T-cell (primary cell): ENCODE results near the gene ST13. TPM values are rescaled to one million over a fixed set of nuclear protein-coding genes. Genes with fewer than 3 reads are reported as not detected.
"Not testable (repeated sequence)": the region's sequence is repeated elsewhere in the genome, so short reads cannot be mapped to it uniquely, and the experiment has no call there.

ENCODE experiments used
- ATAC-seq, 4 experiments: fragments of 200-7000 bp in 3 of 4; fragments of 150-1000 bp in 1 of 4; cut with Tn5 transposase; replicated peaks in 1 of 4; 1 replicate in 3 of 4; 2 replicates in 1 of 4; pipeline ENCODE4 v1.10.0; 2021; ENCODE audit warnings: moderate library complexity in 3 of 4, mild to moderate bottlenecking in 2 of 4, moderate number of reproducible peaks in 1 of 4
- CTCF ChIA-PET, 2 donors: fragments of 300-600 bp; sonication (Branson Sonifier 250); formaldehyde crosslinking; loops; one replicate each; lab custom pipeline; 2022; ENCODE audit warnings: antibody characterized with exemption in 2 of 2; lab: Charles Lee
- POLR2A ChIA-PET, 2 donors: fragments of 300-600 bp; sonication (Branson Sonifier 250); formaldehyde crosslinking; loops; one replicate each; lab custom pipeline; 2022; ENCODE audit warnings: antibody characterized with exemption in 2 of 2; lab: Charles Lee
- DNase-seq, 35 experiments: peaks; one replicate each; pipeline versions ENCODE4 v3.0.0 to v3.0.0-alpha.2; 2013 to 2023
- H3K27ac ChIP-seq: one replicate; pipeline ENCODE4 v1.5.1; 2013; ENCODE audit warnings: low read length
- H3K27me3 ChIP-seq, 2 experiments: replicated peaks in 1 of 2; 1 replicate in 1 of 2; 2 replicates in 1 of 2; pipeline versions ENCODE4 v1.6.1 to v1.7.0; 2013; ENCODE audit warnings: low read length in 1 of 2, mixed read lengths in 1 of 2; ENCODE audit not compliant: control insufficient read depth in 2 of 2, insufficient read depth in 2 of 2; ENCODE audit errors: extremely low read depth in 1 of 2
- H3K36me3 ChIP-seq, 2 donors: 1 replicate in 1 of 2; 2 replicates in 1 of 2; pipeline versions ENCODE4 v1.6.1 to v1.7.0; 2013; ENCODE audit warnings: low read length in 1 of 2; ENCODE audit not compliant: control insufficient read depth in 2 of 2, insufficient read depth in 1 of 2; ENCODE audit errors: extremely low read depth in 1 of 2
- H3K4me1 ChIP-seq, 2 experiments: 1 replicate in 1 of 2; 2 replicates in 1 of 2; pipeline versions ENCODE4 v1.6.1 to v1.7.0; 2013; ENCODE audit warnings: low read length in 2 of 2, mixed read lengths in 1 of 2; ENCODE audit not compliant: insufficient read depth in 2 of 2, control insufficient read depth in 1 of 2; ENCODE audit errors: extremely low read depth in 1 of 2
- H3K4me3 ChIP-seq, 2 donors: 1 replicate in 1 of 2; 2 replicates in 1 of 2; pipeline versions ENCODE4 v1.5.1 to v1.7.0; 2013; ENCODE audit warnings: mild to moderate bottlenecking in 2 of 2, low read length in 1 of 2, moderate library complexity in 1 of 2; ENCODE audit not compliant: control insufficient read depth in 1 of 2; ENCODE audit errors: extremely low read depth in 1 of 2
- H3K9me3 ChIP-seq: 2 replicates; pipeline ENCODE4 v1.7.0; 2013
- H3K27ac Mint-ChIP-seq, 2 donors: one replicate each; pipeline ENCODE4 v1.8.0; 2020 to 2021; ENCODE audit warnings: mild to moderate bottlenecking in 2 of 2, mixed read lengths in 2 of 2
- H3K27me3 Mint-ChIP-seq, 2 donors: one replicate each; pipeline ENCODE4 v1.8.0; 2021 to 2022; ENCODE audit warnings: mixed read lengths in 2 of 2
- H3K36me3 Mint-ChIP-seq: one replicate; pipeline ENCODE4 v1.8.0; 2021; ENCODE audit warnings: mixed read lengths
- H3K4me1 Mint-ChIP-seq, 3 donors: one replicate each; pipeline ENCODE4 v1.8.0; 2020 to 2022; ENCODE audit warnings: mixed read lengths in 3 of 3, mild to moderate bottlenecking in 1 of 3
- H3K4me3 Mint-ChIP-seq, 3 donors: one replicate each; pipeline ENCODE4 v1.8.0; 2020 to 2022; ENCODE audit warnings: mild to moderate bottlenecking in 3 of 3, mixed read lengths in 3 of 3, moderate library complexity in 3 of 3
- H3K9me3 Mint-ChIP-seq, 3 donors: one replicate each; pipeline ENCODE4 v1.8.0; 2020 to 2022; ENCODE audit warnings: mixed read lengths in 3 of 3
- WGBS: methylation state at CpG from one replicate; pipeline ENCODE4 v1.1.5; 2013; ENCODE audit warnings: missing lambda C conversion rate; ENCODE audit not compliant: insufficient coverage; 5-methylcytosine and 5-hydroxymethylcytosine counted together
- total RNA-seq, 35 experiments: library from RNA in 6 of 35; stranded (reverse) in 6 of 35; fragments of 120-200 nt in 1 of 35; gene quantifications; one replicate each; pipeline versions ENCODE4 v1.2.1 to v1.2.4 and lab custom pipeline; 2013 to 2026

The ST13 gene
- total RNA-seq, 5 donors from 2014 or later (not counting 1 experiment from before 2014, with no cell fraction given): 135 to 186 (median 140) TPM

GRCh38 chr22:40855071-40855978 is 1.1 kb downstream of the ST13 start:
- Histone ChIP-seq H3K36me3 (peaks cover 3 to 6% of the 10 kb centered on the region in 2 donors), H3K27ac (peak overlapping the region; percentile 99), H3K9me3 (no peaks in the 10 kb centered on the region), H3K27me3 (no peaks in the 10 kb centered on the region), H3K4me3 (peak overlapping the region; percentile 85 to 89), H3K4me1 (peaks cover 16 to 29% of the 10 kb centered on the region in 2 experiments)
- H3K4me1 Mint-ChIP-seq: peaks cover 65 to 68% (median 66%) of the 10 kb centered on the region in 3 donors
- ChIA-PET POLR2A (no interaction called here), CTCF (interaction anchor here (0.6 to 1.4 kb wide), 4 partner anchors 29 to 44 kb away, joined by 3 to 4 read pairs (median 4); partner anchors contain the start of gene SLC25A17 (in 1 of the 2))
- ATAC-seq (no peak), DNase-seq (peak in 1 of 35 experiments; percentile 30)
- H3K9me3 Mint-ChIP-seq: no peaks in the 10 kb centered on the region
- peak overlapping the region; percentile 95 to 98 (median 97) for H3K4me3 Mint-ChIP-seq
- H3K27ac Mint-ChIP-seq: peak overlapping the region; percentile 100
- H3K27me3 Mint-ChIP-seq: no peaks in the 10 kb centered on the region
- H3K36me3 Mint-ChIP-seq: peaks cover 7% of the 10 kb centered on the region
- WGBS: 75% methylated on average over 10 of the region's 20 CpGs

GRCh38 chr22:40853961-40854360 is 2.5 kb downstream of the ST13 start:
- no peaks in the 10 kb centered on the region for H3K27me3 ChIP-seq
- Mint-ChIP-seq H3K27me3 (no peaks in the 10 kb centered on the region), H3K36me3 (peaks cover 14% of the 10 kb centered on the region), H3K4me3 (peak overlapping the region; percentile 31 to 98 (median 36)), H3K27ac (peak overlapping the region in 1 of 2 donors; percentile 61), H3K4me1 (peaks cover 64 to 69% (median 67%) of the 10 kb centered on the region in 3 donors), H3K9me3 (no peaks in the 10 kb centered on the region)
- peaks cover 3 to 14% of the 10 kb centered on the region in 2 donors for H3K36me3 ChIP-seq
- CTCF ChIA-PET: interaction anchor here in 1 of 2 donors (1.4 kb wide), 1 partner anchor 45 kb away, joined by 4 read pairs; no protein-coding TSS in a partner anchor
- H3K4me3 ChIP-seq: no peak overlapping the region
- no peaks in the 10 kb centered on the region for H3K9me3 ChIP-seq
- POLR2A ChIA-PET: interaction anchor here in 1 of 2 donors (0.6 kb wide), 1 partner anchor 127 kb away, joined by 3 read pairs; no protein-coding TSS in a partner anchor
- WGBS: no CpG with 5 or more reads among the region's 3 CpGs
- no peak for ATAC-seq
- no peak overlapping the region for H3K27ac ChIP-seq
- DNase-seq: no peak
- H3K4me1 ChIP-seq: peaks cover 16 to 29% of the 10 kb centered on the region in 2 experiments

- peaks cover 0 to 17% of the 10 kb centered on the region in 2 donors for H3K36me3 ChIP-seq
- no peak overlapping the region for H3K4me3 ChIP-seq
- no peaks in the 10 kb centered on the region for H3K27me3 ChIP-seq
- ChIA-PET POLR2A (interaction anchor here in 1 of 2 donors (0.6 kb wide), 1 partner anchor 127 kb away, joined by 3 read pairs; no protein-coding TSS in a partner anchor), CTCF (no interaction called here)
- 100% methylated on average over 1 of the region's 1 CpG for WGBS
- H3K4me1 Mint-ChIP-seq: peaks cover 60 to 65% (median 65%) of the 10 kb centered on the region in 3 donors
- ATAC-seq (no peak), DNase-seq (no peak)
- peak overlapping the region in 1 of 2 donors; percentile 61 for H3K27ac Mint-ChIP-seq
- H3K9me3 ChIP-seq: no peaks in the 10 kb centered on the region
- H3K27ac ChIP-seq: no peak overlapping the region
- no peaks in the 10 kb centered on the region for H3K27me3 Mint-ChIP-seq
- H3K4me3 Mint-ChIP-seq: peak overlapping the region; percentile 2 to 98 (median 36)
- H3K9me3 Mint-ChIP-seq: no peaks in the 10 kb centered on the region
- peaks cover 16% of the 10 kb centered on the region for H3K36me3 Mint-ChIP-seq
- peaks cover 15 to 29% of the 10 kb centered on the region in 2 experiments for H3K4me1 ChIP-seq
These were observed 3.1 kb downstream of the ST13 start for GRCh38 chr22:40853333-40853732.

- H3K27ac Mint-ChIP-seq, H3K27ac ChIP-seq, H3K4me1 ChIP-seq, ATAC-seq, H3K27me3 ChIP-seq, H3K27me3 Mint-ChIP-seq, POLR2A ChIA-PET, CTCF ChIA-PET, DNase-seq, H3K9me3 Mint-ChIP-seq, H3K4me3 ChIP-seq, H3K4me3 Mint-ChIP-seq, H3K9me3 ChIP-seq: not testable (repeated sequence)
- peaks cover 14 to 22% (median 17%) of the 10 kb centered on the region in 3 donors for H3K4me1 Mint-ChIP-seq
- 100% methylated on average over 5 of the region's 11 CpGs for WGBS
- peaks cover 14 to 66% of the 10 kb centered on the region in 2 donors for H3K36me3 ChIP-seq
- H3K36me3 Mint-ChIP-seq: peaks cover 49% of the 10 kb centered on the region
These were observed 10.6 kb downstream of the ST13 start for GRCh38 chr22:40845816-40846215.

GRCh38 chr22:40844951-40845350 is 11.5 kb downstream of the ST13 start:
- Mint-ChIP-seq H3K36me3 (peaks cover 54% of the 10 kb centered on the region), H3K27ac (no peak overlapping the region), H3K4me1 (peaks cover 7 to 17% (median 13%) of the 10 kb centered on the region in 3 donors), H3K27me3 (no peaks in the 10 kb centered on the region), H3K4me3 (no peak overlapping the region), H3K9me3 (no peaks in the 10 kb centered on the region)
- no peak overlapping the region for H3K4me3 ChIP-seq
- no peaks in the 10 kb centered on the region for H3K4me1 ChIP-seq
- no peaks in the 10 kb centered on the region for H3K27me3 ChIP-seq
- peaks cover 14 to 69% of the 10 kb centered on the region in 2 donors for H3K36me3 ChIP-seq
- no CpG with 5 or more reads among the region's 3 CpGs for WGBS
- DNase-seq (no peak), ATAC-seq (no peak)
- no peaks in the 10 kb centered on the region for H3K9me3 ChIP-seq
- H3K27ac ChIP-seq: no peak overlapping the region
- CTCF ChIA-PET: no interaction called here
- POLR2A ChIA-PET: interaction anchor here in 1 of 2 donors (0.6 kb wide), 1 partner anchor 22 kb away, joined by 3 read pairs; no protein-coding TSS in a partner anchor

- H3K27me3 ChIP-seq: no peaks in the 10 kb centered on the region
- Mint-ChIP-seq H3K4me1 (peaks cover 11 to 18% (median 17%) of the 10 kb centered on the region in 3 donors), H3K4me3 (no peak overlapping the region), H3K27ac (no peak overlapping the region), H3K36me3 (peaks cover 62% of the 10 kb centered on the region), H3K9me3 (no peaks in the 10 kb centered on the region), H3K27me3 (no peaks in the 10 kb centered on the region)
- ChIA-PET CTCF (no interaction called here), POLR2A (no interaction called here)
- H3K9me3 ChIP-seq: no peaks in the 10 kb centered on the region
- H3K4me1 ChIP-seq: no peaks in the 10 kb centered on the region
- DNase-seq (no peak), ATAC-seq (no peak)
- peaks cover 19 to 60% of the 10 kb centered on the region in 2 donors for H3K36me3 ChIP-seq
- no CpG with 5 or more reads among the region's 3 CpGs for WGBS
- no peak overlapping the region for H3K4me3 ChIP-seq
- no peak overlapping the region for H3K27ac ChIP-seq
These were observed 18.0 kb downstream of the ST13 start for GRCh38 chr22:40838486-40838885.
